Hindlimb muscle (tissue), 1 donor: ENCODE data around the gene PBXIP1. TPM values are rescaled to one million over a fixed set of nuclear protein-coding genes. Genes with fewer than 3 reads are reported as not detected.

Experiments
- DNase-seq: peaks from one replicate; pipeline ENCODE4 v3.0.0-alpha.2; 2013
- polyA plus RNA-seq: library from polyadenylated mRNA; unstranded; fragments of 120-200 nt; gene quantifications from one replicate; pipeline ENCODE4 v1.2.1, GENCODE V29; 2013; ENCODE audit not compliant: insufficient read length

PBXIP1 gene
- polyA plus RNA-seq, 1 donor = 175 TPM

- DNase-seq = no peak
Measured at GRCh38 chr1:154972213-154972516, 16.3 kb upstream of the PBXIP1 start.

GRCh38 chr1:154971341-154971998 lies 15.6 kb upstream of the PBXIP1 start:
- no peak for DNase-seq

GRCh38 chr1:154970631-154971340 lies 14.9 kb upstream of the PBXIP1 start, which contains the start of gene SHC1:
TSS of gene SHC1 (minus strand) at chr1:154970747. CDS start at chr1:154970526, 221 bp downstream.
- DNase-seq = peak; percentile 97

- DNase-seq = peak; percentile 44
Measured at GRCh38 chr1:154969860-154970452, 14.1 kb upstream of the PBXIP1 start.

DNA sequence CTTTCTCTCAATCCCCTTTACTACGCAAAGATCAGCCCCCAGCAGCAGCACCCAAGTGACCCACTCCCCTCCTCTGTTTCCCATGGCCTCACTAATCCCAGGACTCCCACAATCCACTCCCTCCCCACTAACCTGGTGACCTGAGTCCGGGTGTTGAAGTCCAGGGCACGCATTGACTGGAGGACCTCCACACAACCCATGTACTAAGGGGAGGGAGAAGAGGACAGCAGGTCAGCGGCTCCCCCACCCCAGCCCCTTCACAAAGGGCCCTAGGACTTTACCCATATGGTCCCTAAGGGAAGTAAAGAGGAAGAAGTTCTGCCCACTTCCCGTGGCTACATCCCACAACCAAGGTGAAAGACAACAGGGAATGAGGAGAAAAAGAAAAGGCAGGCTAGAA lies 13.3 kb upstream of the PBXIP1 start:
- no peak for DNase-seq

GRCh38 chr1:154968731-154969130 lies 12.8 kb upstream of the PBXIP1 start:
- no peak for DNase-seq

GRCh38 chr1:154967331-154967950 lies 11.5 kb upstream of the PBXIP1 start:
- no peak for DNase-seq

- no peak for DNase-seq
Measured at GRCh38 chr1:154966111-154966510, 10.2 kb upstream of the PBXIP1 start.

DNA sequence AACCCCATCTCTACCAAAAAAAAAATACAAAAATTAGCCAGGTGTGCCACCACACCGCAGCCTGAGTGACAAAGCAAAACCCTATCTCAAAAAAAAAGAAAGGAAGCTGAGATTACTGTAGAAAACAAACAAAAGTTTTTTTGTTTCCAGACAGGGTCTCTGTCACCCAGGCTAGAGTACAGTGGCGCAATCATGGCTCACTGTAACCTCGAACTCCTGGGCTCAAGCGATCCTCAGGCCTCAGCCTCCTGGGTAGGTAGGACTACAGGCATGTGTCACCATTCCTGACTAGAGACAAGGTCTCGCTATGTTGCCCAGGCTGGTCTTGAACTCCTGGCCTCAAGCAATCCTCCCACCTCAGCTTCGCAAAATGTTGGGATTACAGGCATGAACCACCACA lies 8.5 kb upstream of the PBXIP1 start:
- DNase-seq = no peak

GRCh38 chr1:154963643-154964042 lies 7.7 kb upstream of the PBXIP1 start:
- DNase-seq = no peak

- DNase-seq = no peak
Measured at GRCh38 chr1:154962795-154963330, 7.0 kb upstream of the PBXIP1 start.

DNA sequence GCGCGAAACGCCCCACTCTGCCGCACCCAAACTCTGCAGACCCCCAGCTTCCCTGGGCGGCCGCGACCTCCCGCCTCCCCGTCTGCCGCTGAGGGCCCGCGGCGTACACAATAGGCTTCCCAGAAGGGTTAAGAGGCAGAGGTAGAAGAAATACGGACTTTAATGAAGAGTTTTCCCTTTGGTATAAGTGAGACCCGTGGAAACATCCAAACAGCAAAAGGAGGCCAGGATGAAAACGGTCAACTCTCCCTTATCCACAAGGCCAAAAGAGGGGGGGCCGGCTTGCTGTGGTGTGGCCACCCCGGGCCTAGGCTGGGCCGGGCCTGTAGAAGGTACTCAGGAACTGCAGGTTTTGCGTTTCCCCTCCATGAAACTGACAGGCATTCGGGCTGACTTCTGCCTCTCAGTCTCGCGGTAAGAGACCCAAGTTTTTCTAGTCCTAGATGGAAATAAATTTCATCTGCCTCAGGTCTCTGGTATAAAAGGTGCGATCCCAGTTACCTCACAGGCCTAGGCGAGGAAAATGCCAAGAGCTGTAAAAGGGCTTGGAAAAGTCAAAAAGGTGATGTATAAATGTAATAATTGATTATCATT lies 6.4 kb upstream of the PBXIP1 start:
- no peak for DNase-seq

GRCh38 chr1:154961207-154962155 lies 5.6 kb upstream of the PBXIP1 start, which contains the start of gene PYGO2:
TSS of gene PYGO2 (minus strand) at chr1:154961782. CDS start at chr1:154961576, 206 bp downstream.
- DNase-seq = peak; percentile 84

DNA sequence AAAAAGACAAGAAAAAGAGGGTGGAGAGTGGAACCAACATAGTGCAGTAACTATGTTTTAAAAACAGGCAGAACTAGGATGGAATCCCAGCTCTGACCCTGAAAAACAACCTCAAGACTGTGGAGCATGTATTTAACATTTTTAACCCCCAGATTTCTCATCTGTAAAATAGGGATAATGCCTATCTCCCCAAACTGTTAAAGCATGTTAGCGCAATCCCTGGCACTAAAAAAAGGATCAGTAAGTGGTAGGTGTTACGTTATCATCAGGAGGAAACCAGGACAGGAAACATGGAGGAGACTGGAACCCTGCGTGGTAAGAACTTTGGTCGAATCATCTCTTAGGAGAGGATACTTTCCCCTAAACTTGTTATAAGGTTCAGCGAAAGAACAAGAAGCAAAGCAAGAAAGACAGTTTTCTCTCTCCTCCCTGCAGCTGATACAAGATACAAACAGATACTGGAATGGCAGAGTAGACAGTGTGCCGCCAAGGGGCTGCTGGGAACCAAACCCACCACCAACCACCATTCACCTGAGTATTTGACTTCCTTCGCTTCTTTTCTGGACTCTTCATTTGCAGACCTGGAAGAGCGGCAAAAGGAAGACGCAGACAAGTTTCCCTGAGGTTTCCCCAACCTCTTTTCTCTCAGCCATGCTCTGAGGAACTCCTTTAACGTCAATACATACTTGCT lies 4.7 kb upstream of the PBXIP1 start:
- DNase-seq = no peak

- DNase-seq = no peak
Measured at GRCh38 chr1:154959426-154959780, 3.5 kb upstream of the PBXIP1 start.

DNA sequence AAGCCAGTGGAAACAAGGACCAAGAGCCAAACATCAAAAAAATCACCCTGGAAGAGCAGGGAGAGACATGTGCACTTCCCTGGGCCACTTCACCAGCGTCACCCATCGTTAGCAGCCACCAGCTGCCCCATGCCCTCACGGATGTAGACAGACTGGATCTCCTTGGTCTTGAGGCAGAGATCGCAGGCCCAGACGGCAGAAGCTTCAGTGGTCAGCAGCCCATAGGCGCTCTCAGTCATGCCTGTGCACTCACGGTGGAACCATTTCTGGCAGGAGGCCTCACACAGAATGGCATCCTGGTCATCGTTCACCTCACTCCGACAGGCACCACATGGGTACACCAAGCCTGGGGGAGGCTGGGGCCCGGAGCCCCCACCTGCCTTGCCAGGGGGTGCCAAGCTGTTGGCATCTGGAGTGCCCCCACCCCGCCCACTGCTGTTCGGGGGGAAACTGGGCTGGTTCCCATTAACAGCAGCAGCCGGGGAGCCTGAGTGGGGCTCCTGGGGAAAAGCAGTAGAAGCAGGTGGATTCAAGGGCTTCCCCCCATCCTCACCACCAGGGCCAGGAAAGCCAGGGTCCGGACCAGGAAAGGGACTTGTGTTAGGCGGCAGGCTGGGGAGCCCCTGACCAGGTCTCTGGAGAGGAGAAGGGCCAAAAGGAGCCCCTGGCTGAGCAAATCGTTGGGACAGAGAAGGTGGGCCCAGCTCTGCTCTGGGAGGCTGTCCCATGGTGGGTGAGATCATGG lies 3.0 kb upstream of the PBXIP1 start:
- DNase-seq = no peak

DNA sequence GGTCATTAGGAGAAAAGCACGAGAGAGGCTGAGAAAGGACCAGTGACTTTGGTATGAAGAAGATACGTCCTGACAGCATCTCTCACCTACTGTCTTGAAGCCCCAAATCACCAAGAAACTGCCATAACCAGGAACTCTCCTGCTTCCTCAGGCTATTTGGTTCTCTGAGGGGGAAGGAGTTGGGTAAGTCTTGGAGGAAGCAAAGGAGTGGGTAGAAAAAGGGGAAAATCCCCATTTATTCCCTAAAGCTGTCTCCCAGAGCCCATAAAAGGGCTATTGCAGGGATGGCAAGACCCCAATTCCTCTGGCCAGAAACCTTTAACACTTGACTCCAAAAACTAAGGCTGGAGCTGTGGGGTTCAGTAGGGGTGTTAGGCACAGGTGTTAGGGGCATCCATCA lies 2.1 kb upstream of the PBXIP1 start:
- DNase-seq = no peak

GRCh38 chr1:154957091-154957657 lies 1.3 kb upstream of the PBXIP1 start:
- no peak for DNase-seq

GRCh38 chr1:154956544-154956941 lies 644 bp upstream of the PBXIP1 start:
- DNase-seq = no peak
